Large intestine (tissue), 1 donor: Measurements from ENCODE around the gene GRM5. TPM values are rescaled to one million over a fixed set of nuclear protein-coding genes. Genes with fewer than 3 reads are reported as not detected.

ENCODE experiments used
- polyA plus RNA-seq: library from polyadenylated mRNA; unstranded; fragments of 120-200 nt; gene quantifications from one replicate; pipeline ENCODE4 v1.2.1, GENCODE V29; 2013

Gene GRM5
- polyA plus RNA-seq, 1 donor = 0.06 TPM

Other genes with a start within 250 kb of the GRM5 start
- gene TYR, start 111.9 kb upstream of the GRM5 start, polyA plus RNA-seq = not detected